ENCODE results near the gene MAN2C1.

MAN2C1 gene

GRCh38 chr15:75309711-75310110 lies 58.7 kb downstream of the MAN2C1 start:
- DNase-seq (ENCODE audit: low read depth in 2 of 2): no peak

GRCh38 chr15:75307778-75308390 lies 60.5 kb downstream of the MAN2C1 start:
- no peak for DNase-seq (ENCODE audit: low read depth in 2 of 2)

- no peak for DNase-seq (ENCODE audit: low read depth in 2 of 2)
These were observed 62.2 kb downstream of the MAN2C1 start for GRCh38 chr15:75306188-75306587.

Measured in stimulated activated CD8-positive, alpha-beta memory T cell treated with anti-CD3 and anti-CD28 coated beads, Interleukin-15, amount 100 ng/mL, for 48 hours (primary cell).